Measurements from ENCODE around the gene PDGFA. TPM values are rescaled to one million over a fixed set of nuclear protein-coding genes. Genes with fewer than 3 reads are reported as not detected.

Gene PDGFA
- total RNA-seq = 53.9 and 81.2 TPM in 2 replicates

DNA sequence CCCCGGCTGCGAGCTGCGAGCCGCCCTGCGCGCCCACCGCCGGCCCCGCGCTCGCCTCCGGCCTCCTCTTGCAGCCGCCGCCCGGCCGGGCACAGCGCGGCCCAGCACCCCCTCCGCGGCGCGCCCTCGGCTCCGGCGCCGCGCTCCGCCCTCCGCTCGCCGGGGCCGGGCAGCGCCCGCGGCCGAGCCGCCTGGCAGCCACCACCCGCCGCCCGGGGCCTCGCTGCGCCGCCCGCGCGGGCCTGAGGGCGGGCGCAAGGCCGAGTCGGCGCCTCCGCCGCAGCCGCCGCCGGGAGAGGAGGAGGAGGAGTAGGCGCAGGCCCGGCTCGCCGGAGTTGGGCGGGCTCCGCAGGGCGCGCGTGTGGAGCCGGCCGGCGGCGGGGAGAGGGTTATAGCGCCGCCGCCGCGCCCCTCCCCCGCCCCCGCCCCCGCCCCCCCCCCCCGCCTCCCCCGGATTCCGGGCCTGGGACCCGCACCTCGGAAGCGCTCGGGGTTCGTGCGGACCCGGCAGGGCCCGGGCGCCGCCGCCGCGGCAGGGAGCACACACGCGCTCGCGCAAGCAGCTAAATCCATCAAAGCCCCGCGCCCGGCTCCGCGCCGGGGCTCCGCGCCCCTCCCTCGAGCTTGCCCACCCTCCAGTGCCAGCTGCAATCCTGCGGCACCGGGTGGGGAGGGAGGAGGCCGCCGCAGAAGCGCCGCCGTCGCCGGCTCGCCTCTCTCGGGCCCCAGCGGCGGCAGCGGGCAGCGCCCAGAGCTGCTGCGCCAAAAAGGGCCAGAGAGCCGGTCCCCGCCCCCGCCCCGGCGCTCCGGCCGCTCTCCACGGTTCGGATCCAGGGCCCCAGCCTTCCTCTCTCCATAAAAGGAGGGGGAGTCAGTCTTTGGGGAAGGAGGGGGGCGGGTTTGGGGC is at the start of gene PDGFA:
TSS of gene PDGFA (minus strand) at position 363 of the 907 bp plus-strand sequence. CDS start 845 bp downstream, outside the sequence.
- peak in 1 of 2 donors; percentile 70 for DNase-seq (ENCODE audit: low read depth in 2 of 2)

DNA sequence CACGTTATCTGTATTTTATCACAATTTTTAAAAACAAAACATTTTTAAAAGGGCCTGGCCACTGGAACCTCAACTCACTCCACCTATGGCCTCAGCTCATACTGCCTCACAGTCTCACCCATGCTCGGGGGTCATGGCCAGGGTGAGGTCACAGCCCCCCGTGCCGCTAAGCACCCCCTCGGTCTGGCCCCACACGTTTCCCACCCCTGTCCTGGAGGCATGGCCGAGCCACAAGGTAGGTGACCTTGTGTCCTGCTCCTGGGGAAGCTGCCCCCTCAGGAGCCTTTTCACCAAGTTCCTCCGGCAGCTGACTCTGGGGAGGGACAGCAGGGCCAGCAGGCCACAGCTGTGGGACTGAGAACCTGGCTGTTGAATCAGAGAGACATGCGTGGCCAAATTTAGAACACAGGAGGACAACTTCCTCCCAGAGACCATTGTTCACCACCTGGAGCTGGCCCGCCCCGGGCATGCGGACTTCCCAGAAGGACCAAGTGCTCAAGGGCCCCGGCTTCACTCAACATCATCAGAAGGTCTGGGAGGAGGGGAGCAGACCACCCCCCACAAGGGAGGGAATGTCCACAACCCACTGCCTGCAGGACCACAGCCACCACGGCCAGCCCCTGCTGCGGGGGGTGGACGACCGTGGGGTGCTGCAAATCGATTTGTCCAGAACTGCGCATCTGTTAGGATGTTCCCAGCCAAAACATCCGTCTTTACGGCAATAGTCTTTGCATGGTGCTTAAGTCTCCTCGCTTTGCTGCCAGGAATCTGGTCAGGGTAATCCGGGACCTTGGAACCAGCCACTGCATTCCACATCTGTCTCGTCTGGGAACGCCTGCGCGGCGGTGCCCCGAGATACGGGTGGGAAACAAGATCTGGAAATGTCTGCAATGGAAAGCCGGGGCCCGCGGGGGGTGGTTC is 48.6 kb upstream of the PDGFA start:
- no peak for DNase-seq (ENCODE audit: low read depth in 2 of 2)

- no peak for DNase-seq (ENCODE audit: low read depth in 2 of 2)
Measured at GRCh38 chr7:567305-567883, 47.7 kb upstream of the PDGFA start.

DNA sequence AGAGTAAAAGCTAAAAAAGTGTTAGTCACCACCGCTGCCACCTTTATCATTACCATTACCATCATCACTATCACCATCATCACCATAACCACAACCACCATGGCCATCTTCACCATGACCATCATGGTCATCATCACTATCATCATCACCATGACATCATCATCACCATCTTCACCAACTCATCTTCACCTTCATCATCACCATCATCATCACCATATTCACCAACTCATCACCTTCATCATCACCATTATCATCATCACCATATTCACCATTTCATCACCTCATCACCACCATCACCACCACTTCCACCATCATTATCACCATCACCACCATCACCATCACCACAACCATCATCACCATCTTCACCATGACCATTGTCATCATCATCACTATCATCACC is 46.5 kb upstream of the PDGFA start:
- DNase-seq (ENCODE audit: low read depth in 2 of 2) = no peak

- DNase-seq (ENCODE audit: low read depth in 2 of 2) = no peak
Measured at GRCh38 chr7:564176-564865, 44.7 kb upstream of the PDGFA start.

- DNase-seq (ENCODE audit: low read depth in 2 of 2) = no peak
Measured at GRCh38 chr7:563629-564170, 44.1 kb upstream of the PDGFA start.

DNA sequence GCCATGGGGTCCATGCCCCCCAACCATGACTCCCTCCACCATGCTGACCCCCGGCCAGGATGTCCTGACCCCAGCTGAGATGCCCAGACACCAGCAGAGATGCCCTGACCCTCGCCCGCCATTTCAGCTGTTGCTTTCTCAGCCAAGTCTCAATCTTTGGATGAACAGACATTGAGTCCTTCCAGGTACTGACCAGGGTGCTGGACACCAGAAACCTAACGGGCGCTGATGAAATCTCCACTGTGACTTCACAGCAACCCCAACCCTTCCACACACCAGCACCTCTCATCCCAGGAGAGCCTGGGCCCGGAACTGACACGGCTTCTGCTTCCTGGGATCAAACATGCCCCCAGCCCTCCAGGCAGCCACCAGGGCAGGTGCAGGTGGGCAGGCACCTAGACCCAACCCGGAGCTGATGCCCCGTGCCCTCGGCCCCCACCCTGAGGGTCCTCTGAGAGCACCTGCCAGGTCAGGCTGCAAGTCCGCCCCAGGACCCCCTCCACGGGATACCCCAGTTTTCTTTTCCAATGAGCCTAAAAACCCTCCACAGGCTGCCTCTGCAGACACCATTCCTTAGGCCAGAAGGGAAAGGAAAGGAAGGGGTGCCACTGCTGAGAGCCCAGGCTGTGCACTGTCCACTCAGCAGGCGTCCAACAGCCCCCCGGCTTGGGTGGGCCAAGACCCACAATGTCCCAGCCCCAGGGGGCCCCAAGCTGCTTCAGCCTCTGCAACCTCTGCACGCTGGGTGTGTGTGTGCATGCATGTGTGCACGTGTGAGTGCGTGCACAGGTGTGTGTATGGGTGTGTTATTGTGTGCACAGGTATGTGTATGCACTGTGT is 43.4 kb upstream of the PDGFA start:
- DNase-seq (ENCODE audit: low read depth in 2 of 2) = no peak

- no peak for DNase-seq (ENCODE audit: low read depth in 2 of 2)
Measured at GRCh38 chr7:562374-562675, 42.7 kb upstream of the PDGFA start.

GRCh38 chr7:561631-562373 is 42.2 kb upstream of the PDGFA start:
- no peak for DNase-seq (ENCODE audit: low read depth in 2 of 2)

DNA sequence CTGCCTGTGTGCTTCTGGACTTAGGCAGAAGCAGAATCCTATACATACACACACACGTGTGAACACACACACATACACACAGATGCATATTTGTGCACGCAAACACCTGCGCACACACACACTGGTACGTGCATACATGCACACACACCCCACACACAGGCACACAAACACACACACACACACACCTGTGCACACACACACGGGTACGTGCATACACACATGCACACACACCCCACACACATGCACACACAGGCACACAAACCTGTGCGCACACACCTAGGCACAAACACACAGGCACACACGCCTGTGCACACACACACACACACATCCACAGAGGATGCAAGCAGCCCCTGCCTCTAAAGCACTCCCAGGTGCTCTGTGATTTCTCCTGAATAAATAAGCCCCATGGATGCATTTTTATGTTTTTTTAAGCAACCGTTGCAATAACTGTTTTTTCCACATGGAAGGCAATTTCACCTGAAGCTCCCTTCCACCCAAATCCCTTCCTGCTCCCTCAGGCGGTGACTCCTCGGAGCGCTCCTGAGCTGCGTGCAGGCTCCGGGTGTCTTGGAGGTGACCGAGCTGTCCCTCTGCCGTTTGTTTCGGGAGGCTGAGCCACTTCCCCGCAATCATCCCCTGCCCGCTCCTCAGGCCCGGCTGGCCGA is 41.5 kb upstream of the PDGFA start:
- DNase-seq (ENCODE audit: low read depth in 2 of 2) = no peak

GRCh38 chr7:559396-559705 is 39.7 kb upstream of the PDGFA start:
- DNase-seq (ENCODE audit: low read depth in 2 of 2) = no peak

DNA sequence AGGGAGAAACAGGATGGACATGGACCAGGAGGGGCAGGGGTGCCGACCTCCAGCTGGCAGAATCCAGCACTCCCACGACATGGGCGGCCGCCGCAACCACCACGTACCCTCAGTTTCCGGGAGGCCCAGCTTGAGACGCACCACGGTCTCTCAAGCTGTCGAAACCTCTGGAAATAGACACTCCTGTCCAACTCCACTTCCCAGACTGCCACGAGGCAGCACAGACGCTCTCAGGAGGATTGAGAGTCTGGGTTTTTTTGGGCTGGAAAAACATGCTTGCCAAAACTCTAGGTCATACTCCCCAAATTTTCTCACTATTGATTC is 37.9 kb upstream of the PDGFA start:
- DNase-seq (ENCODE audit: low read depth in 2 of 2) = no peak

GRCh38 chr7:556837-557557 is 37.4 kb upstream of the PDGFA start:
- DNase-seq (ENCODE audit: low read depth in 2 of 2) = no peak

- no peak for DNase-seq (ENCODE audit: low read depth in 2 of 2)
Measured at GRCh38 chr7:556291-556826, 36.7 kb upstream of the PDGFA start.

DNA sequence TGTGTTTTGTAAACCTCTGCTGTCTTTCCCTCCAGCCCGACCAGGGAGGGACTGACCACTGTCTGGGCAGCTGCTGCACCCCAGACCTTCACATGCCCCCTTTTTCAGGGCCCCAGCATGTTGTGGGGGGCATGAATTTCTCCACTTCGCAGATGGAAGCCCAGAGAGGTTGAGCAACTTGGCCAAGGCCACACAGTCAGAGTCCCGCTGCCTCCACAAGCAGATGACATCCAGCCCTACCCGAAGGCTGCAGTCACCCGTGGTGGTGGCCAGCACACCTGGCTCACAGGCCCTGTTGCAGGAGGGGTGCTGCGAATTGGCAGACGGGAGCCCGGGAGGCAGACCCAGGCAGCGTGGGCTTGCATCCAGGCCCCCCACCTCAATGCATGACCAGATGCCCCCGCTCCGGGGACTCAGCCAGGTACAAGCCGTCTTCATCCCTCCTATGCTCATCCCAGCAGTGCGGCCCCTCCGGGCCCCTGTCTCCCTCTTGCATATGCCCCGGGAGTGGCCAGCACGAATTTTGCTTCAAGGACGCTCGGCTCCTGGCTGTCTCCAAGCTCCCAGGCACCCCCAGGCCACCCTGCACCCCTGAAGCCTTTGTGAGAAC is 36.0 kb upstream of the PDGFA start:
- no peak for DNase-seq (ENCODE audit: low read depth in 2 of 2)

DNA sequence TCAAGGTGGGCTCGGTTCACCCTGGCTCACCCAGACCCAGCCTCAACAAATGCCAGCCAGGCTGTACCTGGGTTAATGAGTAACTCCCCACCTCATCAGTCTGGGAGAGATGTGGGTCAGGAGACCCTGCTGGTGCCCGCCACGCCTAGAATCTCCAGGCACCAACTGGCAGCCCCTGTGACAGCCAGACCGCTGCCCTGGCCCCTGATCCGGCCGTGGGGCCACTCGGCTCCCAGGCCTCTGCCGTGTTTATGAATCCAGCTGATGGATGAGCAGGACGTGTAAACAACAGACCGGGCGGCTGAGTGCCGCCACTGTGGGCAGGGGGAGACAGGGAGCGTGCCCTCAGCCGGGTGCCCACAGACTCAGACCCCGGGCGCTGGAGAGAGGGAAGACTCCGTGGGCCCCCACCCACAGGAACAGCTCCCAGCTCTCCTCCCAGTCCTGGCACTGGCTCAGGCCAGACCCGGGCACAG is 34.0 kb upstream of the PDGFA start:
- DNase-seq (ENCODE audit: low read depth in 2 of 2) = no peak

DNA sequence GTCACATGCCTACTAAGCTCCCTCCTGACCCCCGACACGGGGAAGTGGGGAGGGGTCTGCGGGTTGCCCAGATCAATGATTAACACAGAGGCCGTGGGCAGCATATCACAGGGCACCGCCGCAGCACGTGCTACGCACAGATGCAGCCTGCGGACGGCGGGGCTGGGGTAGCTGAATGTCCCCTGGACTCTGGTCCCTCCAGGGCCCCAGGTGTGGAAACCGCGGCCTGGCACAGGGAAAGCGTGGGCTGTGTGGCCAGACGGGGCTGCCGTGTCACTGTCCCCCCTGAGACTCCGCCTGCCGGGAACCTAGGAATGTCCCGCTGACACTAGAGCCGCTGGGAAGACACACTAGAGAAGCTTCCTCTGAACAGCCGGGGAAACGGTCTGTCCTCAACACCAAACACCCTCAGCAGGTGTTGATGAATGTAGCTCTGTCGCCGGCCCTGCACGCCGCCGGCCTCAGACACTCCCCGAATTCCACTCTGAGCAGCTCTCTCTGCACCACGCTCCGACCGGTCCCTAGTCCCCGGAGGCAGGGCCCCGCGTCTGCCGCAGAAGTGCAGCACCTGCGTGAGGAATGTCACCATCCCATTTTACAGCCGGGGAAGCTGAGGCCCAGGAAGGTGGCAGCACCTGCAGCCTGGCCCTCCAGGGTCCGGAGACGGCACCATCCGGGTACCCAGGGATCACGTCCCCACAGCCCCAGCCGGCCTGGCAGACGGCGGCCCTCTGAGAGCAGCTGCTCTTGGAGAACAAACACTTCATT is 33.4 kb upstream of the PDGFA start:
- DNase-seq (ENCODE audit: low read depth in 2 of 2) = no peak

Measured in dermis microvascular lymphatic vessel endothelial cell (primary cell).